GM18498 (cell line): Measurements from ENCODE around the gene BLID.

Experiments used
- ATAC-seq: cut with Tn5 transposase; IDR thresholded peaks from one replicate; pipeline ENCODE4 v1.9.1; 2021; ENCODE audit warnings: mild to moderate bottlenecking, moderate library complexity; ENCODE audit not compliant: unreplicated experiment

BLID gene

DNA sequence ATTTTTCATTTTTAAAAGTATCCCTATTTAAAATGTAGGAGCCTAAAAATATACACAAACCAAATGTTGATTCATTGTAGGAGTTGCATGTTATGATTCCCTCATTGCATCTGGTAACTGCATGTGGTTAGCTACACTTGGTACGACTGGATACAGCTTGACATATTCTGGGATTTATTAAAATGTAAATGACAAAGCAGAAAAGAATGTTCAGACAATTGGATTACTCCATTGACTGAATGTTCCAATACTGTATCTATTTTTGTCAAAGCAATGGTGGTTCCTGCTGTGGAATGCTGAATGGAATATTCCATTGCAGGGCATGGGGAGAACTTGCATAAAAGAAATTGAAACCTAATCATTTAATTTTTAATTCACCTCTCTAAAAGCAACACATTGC, 30.8 kb downstream of the BLID start:
- no peak for ATAC-seq

DNA sequence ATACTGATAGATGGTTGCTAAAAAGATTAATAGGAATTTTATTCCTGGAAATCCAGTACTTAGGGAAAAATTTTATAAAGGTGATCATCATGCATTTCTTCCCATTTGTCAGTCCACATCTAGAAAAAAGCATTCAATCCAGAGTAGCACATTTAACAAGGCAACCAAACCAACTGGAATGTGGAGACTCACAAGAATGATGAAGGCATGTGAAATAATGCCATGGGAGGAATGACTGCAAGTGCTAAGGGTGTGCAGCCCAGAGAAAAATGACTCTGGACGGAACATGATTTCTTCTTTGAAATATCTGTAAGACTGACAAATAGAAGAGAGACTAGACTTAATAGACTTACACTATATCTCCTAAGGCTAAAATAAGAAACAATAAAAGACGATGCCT, 33.8 kb downstream of the BLID start:
- ATAC-seq = no peak

DNA sequence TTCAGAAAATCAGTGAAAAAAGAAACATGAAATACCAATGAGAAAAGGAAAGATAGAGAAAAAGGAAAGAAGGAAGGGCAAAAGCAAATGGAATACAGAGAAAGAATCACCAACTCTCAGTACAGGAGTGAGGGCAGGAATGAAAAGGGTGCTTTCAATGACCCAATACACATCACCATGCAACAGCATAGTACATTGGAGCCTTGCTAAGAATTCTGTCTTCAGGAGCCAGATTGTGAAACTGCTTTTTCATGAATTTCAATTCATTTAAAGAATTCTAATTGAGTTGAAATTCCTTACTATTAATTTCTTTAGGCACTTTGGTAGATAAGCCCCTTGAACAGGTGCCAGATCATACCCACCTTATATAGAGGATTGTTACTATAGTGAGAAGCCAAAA, 34.9 kb downstream of the BLID start:
- no peak for ATAC-seq

DNA sequence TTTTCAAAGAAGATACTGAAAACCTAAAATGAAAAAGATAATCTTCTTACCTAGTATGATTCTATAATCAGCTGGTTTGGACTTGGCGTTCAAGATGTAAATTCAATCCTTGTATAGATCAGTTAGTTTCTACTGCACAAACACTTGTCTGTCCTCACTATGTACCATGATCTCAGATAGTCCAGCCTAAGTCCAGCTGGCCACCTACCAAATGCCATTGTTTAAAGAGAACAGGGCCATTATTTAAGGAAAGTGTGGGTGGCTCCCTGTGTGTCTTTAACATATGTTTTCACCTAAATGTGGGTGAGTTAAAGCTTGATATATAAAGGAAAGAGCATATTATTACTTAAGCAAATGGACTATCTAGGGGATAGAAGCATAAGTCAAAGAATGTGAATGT, 38.6 kb downstream of the BLID start:
- ATAC-seq = no peak

DNA sequence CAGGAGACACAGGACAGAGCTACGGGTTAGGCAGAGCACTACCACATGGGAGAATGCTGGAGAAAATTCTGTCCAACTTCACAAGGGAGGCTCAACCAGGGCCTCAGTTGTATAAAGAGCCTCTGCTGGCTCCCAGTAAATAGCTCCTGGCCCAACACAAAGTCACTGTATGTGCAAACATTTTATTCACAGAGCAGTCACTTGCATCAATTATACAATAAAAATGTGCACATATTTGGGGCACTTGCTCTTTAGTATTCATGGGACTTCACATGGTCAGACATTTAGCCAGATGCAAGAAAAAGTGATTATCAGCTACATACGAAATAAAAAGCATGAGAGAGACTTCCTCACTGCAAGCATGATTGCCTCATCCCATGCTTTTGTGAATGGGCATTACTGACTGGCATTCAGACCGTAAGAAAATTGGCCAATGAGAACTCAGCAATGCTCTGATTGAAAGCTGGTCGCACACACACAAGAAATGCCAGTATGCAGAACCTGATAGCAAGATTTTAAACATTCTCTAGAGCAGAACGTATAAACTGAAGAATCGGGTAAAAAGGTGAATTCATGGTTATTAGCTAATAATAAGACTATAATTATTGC, 39.4 kb downstream of the BLID start:
- ATAC-seq = no peak

DNA sequence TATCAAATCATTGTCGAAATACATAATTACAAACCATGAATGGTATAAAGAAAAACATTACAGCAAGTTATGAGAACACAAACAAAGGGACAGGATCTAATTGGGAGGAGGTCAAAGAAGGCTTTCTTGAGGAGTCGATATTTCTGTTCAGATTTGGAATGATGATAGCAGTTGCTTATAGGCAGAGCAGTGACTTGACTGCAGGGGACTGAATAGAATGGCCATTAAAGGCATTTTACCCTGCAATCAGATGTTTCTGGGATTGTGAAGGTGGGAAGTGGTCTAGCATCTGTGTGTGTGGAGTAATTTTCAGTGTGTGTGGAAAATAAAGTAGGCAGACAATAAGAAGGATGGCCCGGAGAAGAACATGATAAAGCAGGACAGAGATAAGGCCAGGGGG, 41.0 kb downstream of the BLID start:
- ATAC-seq = no peak

DNA sequence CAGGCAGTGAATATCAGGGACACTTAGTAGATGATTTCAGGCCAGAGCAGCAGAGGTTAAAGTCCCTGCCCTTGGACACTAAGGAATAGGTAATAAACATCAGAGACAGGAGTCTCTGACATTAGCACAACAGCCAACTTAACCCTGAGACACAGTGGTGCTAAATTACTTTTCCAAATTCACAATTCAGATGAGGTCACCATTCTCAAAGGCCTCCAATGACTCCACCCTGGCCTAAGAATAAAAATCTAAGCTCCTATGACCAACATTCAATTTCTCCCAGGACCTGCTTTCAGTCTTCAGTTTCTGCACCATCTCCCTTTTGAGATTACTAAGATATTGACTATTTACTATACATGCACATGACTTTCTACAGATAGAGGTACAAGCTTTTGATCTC, 42.0 kb downstream of the BLID start:
- no peak for ATAC-seq

DNA sequence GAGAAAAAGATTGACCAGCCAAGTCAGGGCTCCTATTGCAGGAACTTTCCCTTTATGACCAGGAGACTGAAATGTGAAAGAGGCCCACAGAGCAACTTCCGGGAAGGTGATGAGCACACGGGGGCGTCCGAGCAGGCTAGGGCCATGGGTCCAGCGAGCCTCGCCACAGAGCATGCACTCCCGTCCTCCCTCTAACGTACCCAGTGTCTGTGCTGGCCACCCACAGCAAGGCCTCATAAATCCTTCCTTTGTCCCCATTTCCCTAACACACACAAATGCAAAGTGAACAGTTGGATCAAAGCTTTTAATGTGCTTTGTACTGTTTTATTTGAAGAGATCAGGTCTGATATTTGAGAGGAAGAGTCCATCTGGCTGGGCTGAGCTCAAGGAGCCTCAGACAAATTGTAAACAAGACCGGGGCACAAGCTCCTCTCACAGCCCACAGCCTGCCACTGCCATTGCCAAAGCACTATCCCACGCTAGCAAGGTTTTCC, 44.3 kb downstream of the BLID start:
- ATAC-seq = no peak

DNA sequence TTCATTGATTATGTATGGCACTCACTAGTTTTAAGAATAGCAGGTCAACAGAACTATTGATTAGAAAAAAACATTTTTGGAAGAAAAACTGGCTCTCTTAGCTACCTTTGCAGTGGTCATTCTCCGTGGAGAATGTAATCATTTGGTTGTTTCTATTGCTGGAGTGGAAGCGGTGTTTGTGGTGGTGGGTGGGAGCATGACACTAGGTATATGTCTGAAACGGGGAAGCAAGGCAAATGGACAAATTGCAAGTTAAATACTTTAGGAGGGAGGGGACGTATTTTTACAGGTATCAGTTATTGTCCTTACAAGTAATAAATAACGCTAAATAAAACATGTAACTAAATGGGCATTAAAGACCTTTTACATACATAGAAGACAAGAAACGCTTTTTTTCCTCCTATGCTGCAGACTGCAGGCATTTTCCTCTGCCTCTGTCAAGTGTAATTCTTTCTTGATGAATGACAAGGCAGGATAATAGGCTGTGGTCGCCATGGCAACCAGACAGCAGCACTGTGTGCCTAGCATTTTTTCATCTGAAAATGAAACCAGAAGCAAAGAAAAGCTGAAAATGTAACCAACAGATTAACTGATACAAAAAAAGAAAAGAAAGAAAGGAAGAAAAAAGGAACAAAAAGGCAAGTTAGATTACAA, 46.2 kb downstream of the BLID start:
- ATAC-seq = no peak

DNA sequence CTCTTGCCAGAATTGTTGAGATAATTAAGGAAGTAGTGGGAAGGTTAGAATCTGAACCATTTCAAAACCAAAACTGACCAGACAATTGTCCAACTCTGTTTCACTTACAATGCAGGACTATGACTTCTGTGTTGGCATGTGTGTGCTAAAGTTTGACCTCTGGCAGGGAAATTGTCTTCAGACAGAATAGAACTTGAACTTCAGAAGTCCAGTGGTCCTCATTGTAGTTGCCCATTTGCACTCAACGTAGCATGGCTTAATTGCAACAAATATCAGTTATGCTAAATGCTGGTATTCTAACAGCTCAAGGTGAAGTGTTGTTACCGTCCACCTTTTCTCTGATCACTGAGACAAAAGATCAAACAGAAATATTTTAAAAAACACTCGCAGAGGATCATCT, 47.2 kb downstream of the BLID start:
- ATAC-seq = no peak

DNA sequence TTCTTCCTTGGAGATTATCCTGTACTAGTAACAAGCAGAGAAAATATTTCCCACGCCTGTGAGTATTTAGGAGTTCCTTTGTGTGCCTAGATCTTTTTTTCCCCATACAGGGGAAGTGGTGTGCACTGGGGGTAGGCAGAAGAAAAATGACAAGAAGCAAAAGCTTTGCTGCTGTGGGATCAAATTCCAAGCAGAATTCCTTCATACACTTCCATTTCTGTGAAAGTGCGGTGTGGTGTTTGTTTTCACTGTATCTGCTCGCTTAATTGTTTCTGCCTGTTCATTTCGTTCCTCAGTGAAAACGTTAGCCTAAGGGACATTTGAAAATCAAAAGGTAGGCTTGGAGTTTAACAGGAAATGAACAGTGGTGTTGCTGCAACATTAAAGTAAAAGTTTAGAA, 47.9 kb downstream of the BLID start:
- no peak for ATAC-seq
